ENCODE data around the gene KHDC3L.

KHDC3L gene

DNA sequence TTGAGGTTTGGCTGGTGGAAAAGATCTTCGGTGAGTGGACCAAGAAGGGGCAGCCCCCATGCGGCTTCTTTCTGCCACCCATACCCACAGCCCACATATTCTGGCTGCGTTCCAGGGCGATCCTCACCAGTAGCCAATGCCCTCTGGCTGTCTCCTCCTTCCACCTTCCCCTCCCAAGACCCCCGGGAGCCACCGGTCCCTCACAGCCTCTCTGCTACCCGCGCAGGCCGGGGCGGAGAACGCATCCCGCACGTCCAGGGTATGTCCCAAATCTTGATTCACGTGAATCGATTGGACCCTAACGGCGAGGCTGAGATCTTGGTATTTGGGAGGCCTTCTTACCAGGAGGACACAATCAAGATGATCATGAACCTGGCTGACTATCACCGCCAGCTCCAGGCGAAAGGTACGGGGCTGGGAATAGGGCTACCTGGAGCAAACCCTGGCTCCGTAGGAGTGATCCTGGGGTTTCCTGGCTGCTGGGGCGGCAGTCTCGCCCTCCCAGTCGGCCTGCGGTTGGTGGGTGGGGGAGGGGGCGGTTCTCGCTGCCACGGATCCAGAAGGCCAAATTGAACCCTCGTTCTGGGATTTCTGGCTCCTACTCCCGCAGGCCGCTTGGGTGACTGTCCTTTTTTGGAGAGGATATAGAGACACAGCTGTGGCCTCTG lies 545 bp downstream of the KHDC3L start:
- TF ChIP-seq, protein P1, sequence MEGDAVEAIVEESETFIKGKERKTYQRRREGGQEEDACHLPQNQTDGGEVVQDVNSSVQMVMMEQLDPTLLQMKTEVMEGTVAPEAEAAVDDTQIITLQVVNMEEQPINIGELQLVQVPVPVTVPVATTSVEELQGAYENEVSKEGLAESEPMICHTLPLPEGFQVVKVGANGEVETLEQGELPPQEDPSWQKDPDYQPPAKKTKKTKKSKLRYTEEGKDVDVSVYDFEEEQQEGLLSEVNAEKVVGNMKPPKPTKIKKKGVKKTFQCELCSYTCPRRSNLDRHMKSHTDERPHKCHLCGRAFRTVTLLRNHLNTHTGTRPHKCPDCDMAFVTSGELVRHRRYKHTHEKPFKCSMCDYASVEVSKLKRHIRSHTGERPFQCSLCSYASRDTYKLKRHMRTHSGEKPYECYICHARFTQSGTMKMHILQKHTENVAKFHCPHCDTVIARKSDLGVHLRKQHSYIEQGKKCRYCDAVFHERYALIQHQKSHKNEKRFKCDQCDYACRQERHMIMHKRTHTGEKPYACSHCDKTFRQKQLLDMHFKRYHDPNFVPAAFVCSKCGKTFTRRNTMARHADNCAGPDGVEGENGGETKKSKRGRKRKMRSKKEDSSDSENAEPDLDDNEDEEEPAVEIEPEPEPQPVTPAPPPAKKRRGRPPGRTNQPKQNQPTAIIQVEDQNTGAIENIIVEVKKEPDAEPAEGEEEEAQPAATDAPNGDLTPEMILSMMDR (IDR thresholded peaks at IDR 0.05; ENCODE audit: low read depth, low read length), result no peak
- no peak overlapping the region for H3K4me3 ChIP-seq (ENCODE audit: low read depth, low read length)

DNA sequence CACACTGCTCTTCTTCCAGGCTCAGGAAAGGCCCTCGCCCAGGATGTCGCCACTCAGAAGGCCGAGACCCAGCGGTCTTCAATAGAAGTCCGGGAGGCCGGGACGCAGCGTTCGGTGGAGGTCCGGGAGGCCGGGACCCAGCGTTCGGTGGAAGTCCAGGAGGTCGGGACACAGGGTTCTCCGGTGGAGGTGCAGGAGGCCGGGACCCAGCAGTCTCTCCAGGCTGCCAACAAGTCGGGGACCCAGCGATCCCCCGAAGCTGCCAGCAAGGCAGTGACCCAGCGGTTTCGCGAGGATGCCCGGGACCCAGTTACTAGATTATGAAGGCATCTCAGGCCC lies 1.0 kb downstream of the KHDC3L start:
- TF ChIP-seq, protein P1 (IDR thresholded peaks at IDR 0.05; ENCODE audit: low read depth, low read length), result no peak

GRCh38 chr6:73364121-73364520 lies 1.7 kb downstream of the KHDC3L start:
- TF ChIP-seq, protein P1 (IDR thresholded peaks at IDR 0.05; ENCODE audit: low read depth, low read length), result no peak
- H3K4me3 ChIP-seq (ENCODE audit: low read depth, low read length), result no peak overlapping the region

More for the DNA sequence above, 1.0 kb downstream of the KHDC3L start:
- H3K4me3 ChIP-seq (ENCODE audit: low read depth, low read length), result no peak overlapping the region

DNA sequence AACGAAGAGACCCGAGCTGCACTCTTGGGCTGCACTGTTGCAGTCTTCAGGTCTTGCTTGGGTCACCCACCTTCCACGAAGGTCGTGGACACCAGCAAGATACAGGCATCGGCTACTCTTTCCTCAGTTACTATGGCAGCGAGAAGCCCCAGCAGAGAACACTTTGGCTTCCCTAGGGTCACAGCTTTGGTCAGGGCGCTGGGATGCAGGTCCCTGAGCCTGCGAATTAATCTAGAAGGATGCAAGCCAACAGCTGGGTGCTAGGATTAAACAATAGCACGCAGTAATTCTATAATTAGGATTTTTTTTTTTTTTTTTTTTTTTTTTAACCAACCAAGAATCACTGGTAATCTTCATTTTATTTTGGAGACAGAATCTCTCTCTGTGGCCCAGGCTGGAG lies 2.1 kb downstream of the KHDC3L start:
- no peak overlapping the region for H3K4me3 ChIP-seq (ENCODE audit: low read depth, low read length)
- TF ChIP-seq, protein P1 (IDR thresholded peaks at IDR 0.05; ENCODE audit: low read depth, low read length), result no peak

DNA sequence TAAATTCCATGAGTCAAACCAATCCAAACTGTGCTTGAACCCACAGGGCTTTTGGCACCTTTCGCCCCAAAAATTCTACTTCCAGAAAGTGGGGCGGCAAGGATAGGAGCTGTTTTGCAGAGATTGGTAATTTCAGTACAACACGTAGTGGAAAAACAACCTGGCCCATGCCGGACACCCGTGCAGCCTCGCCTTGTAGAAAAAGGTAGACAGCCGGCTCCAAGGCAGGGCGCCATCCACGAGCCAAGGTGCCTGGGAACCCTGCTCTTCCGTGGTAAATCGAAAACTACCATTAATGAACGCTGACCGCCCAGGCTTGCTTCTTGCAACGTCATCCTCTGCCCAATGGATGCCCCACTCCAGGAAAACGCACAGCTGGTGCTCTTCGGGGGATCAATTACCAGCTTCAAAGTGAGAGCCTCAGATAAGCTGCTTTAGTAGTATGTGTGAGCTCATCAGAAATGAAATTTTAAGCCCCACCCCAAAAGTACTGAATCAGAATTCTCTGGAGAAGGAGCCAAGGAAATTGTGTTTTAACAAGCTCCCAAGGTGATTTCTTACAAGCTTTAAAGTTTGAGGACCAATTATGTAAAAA lies 5.4 kb downstream of the KHDC3L start:
- TF ChIP-seq, protein P1 (IDR thresholded peaks at IDR 0.05; ENCODE audit: low read depth, low read length), result no peak
- no peak overlapping the region for H3K4me3 ChIP-seq (ENCODE audit: low read depth, low read length)

- TF ChIP-seq, protein P1 (IDR thresholded peaks at IDR 0.05; ENCODE audit: low read depth, low read length), result no peak
- no peak overlapping the region for H3K4me3 ChIP-seq (ENCODE audit: low read depth, low read length)
These were observed 6.2 kb downstream of the KHDC3L start for GRCh38 chr6:73368675-73369074.

GRCh38 chr6:73369157-73369556 lies 6.7 kb downstream of the KHDC3L start:
- H3K4me3 ChIP-seq (ENCODE audit: low read depth, low read length), result no peak overlapping the region
- TF ChIP-seq, protein P1 (IDR thresholded peaks at IDR 0.05; ENCODE audit: low read depth, low read length), result no peak

Data from WI38 (cell line).